H1 (cell line): ENCODE data around the gene RAD54L. TPM values are rescaled to one million over a fixed set of nuclear protein-coding genes. Genes with fewer than 3 reads are reported as not detected.

Experiments used
- CTCF ChIA-PET: fragments of 300-600 bp; sonication (Branson Sonifier 250); formaldehyde crosslinking; loops from one replicate; lab custom pipeline; 2021; ENCODE audit not compliant: partially characterized antibody; lab: Charles Lee
- POLR2A ChIA-PET: fragments of 300-600 bp; sonication (Branson Sonifier 250); formaldehyde crosslinking; loops from one replicate; lab custom pipeline; 2021; ENCODE audit warnings: inconsistent platforms; ENCODE audit not compliant: partially characterized antibody; lab: Charles Lee
- DNase-seq, 2 experiments: peaks; one replicate each; pipeline versions ENCODE4 v3.0.0 to v3.0.0-alpha.2; 2010 to 2022; ENCODE audit warnings: low spot score in 2 of 2, low read depth in 1 of 2, mixed read lengths in 1 of 2
- FAIRE-seq: peaks from 2 replicates; lab custom pipeline; 2011; peaks lifted over from hg19 to GRCh38; lab: Jason Lieb, UNC
- H2AFZ ChIP-seq: 2 replicates; pipeline ENCODE4 v1.8.1; 2012; ENCODE audit warnings: low read length, inconsistent platforms
- H2AK5ac ChIP-seq: 2 replicates; pipeline ENCODE4 v1.6.1; 2013; ENCODE audit warnings: low read depth, low read length
- H2BK120ac ChIP-seq: replicated peaks from 2 replicates; pipeline ENCODE3; 2013; ENCODE audit warnings: low read depth, low read length, inconsistent platforms
- H2BK12ac ChIP-seq: 2 replicates; pipeline ENCODE4 v1.6.1; 2013; ENCODE audit warnings: low read depth, low read length
- H2BK15ac ChIP-seq: 2 replicates; pipeline ENCODE4 v1.6.1; 2013; ENCODE audit warnings: low read length
- H2BK20ac ChIP-seq: 2 replicates; pipeline ENCODE4 v1.6.1; 2013; ENCODE audit warnings: low read length
- H2BK5ac ChIP-seq: 2 replicates; pipeline ENCODE4 v1.6.1; 2013; ENCODE audit warnings: low read depth, low read length
- H3K14ac ChIP-seq: 2 replicates; pipeline ENCODE4 v1.6.1; 2013; ENCODE audit warnings: inconsistent platforms; ENCODE audit not compliant: insufficient read length
- H3K18ac ChIP-seq: 2 replicates; pipeline ENCODE4 v1.6.1; 2013; ENCODE audit warnings: low read length; ENCODE audit errors: extremely low read depth
- H3K23ac ChIP-seq: 2 replicates; pipeline ENCODE4 v1.6.1; 2013; ENCODE audit warnings: inconsistent platforms; ENCODE audit not compliant: insufficient read length
- H3K23me2 ChIP-seq: 2 replicates; pipeline ENCODE4 v1.6.1; 2013; ENCODE audit warnings: low read depth, low read length
- H3K27ac ChIP-seq: 2 replicates; pipeline ENCODE4 v1.6.1; 2011; ENCODE audit warnings: low read depth, low read length, inconsistent platforms
- H3K27me3 ChIP-seq, 4 experiments: replicated peaks in 1 of 4; 1 replicate in 1 of 4; 2 replicates in 3 of 4; pipeline versions ENCODE4 v1.6.1 to v1.8.1; 2011 to 2013; ENCODE audit warnings: low read length in 3 of 4, mild to moderate bottlenecking in 3 of 4, inconsistent platforms in 2 of 4, mixed read lengths in 2 of 4, moderate library complexity in 1 of 4; ENCODE audit not compliant: control insufficient read depth in 3 of 4, insufficient read depth in 3 of 4; ENCODE audit errors: extremely low read depth in 1 of 4
- H3K36me3 ChIP-seq, 4 experiments: 2 replicates each; pipeline versions ENCODE4 v1.6.1 to v1.8.1; 2011 to 2013; ENCODE audit warnings: mild to moderate bottlenecking in 4 of 4, low read length in 3 of 4, moderate library complexity in 2 of 4, control low read depth in 1 of 4, inconsistent platforms in 1 of 4; ENCODE audit not compliant: insufficient read depth in 4 of 4, control insufficient read depth in 2 of 4
- H3K4ac ChIP-seq: replicated peaks from 2 replicates; pipeline ENCODE3; 2013; ENCODE audit warnings: low read length, low read depth, mixed read lengths, inconsistent platforms; ENCODE audit not compliant: insufficient read length
- H3K4me1 ChIP-seq, 4 experiments: replicated peaks in 1 of 4; 1 replicate in 1 of 4; 2 replicates in 3 of 4; pipeline versions ENCODE4 v1.6.1 to v1.8.1; 2011 to 2013; ENCODE audit warnings: low read length in 3 of 4, inconsistent platforms in 2 of 4, mixed read lengths in 1 of 4; ENCODE audit not compliant: insufficient read depth in 4 of 4, control insufficient read depth in 3 of 4
- H3K4me2 ChIP-seq, 2 experiments: 2 replicates each; pipeline versions ENCODE4 v1.6.1 to v1.8.1; 2011 to 2013; ENCODE audit warnings: low read depth in 2 of 2, low read length in 2 of 2, control low read depth in 1 of 2, inconsistent platforms in 1 of 2, mild to moderate bottlenecking in 1 of 2; ENCODE audit not compliant: insufficient read depth in 1 of 2
- H3K4me3 ChIP-seq, 4 experiments: fragments of 200-600, 300-600 bp in 1 of 4; sonication (generic), shearing (Covaris generic), sonication (Bioruptor Twin) in 1 of 4; 2 replicates each; pipeline versions ENCODE4 v1.5.1 to v1.8.1; 2011 to 2016; ENCODE audit warnings: low read length in 4 of 4, low read depth in 3 of 4, control low read depth in 2 of 4, inconsistent platforms in 2 of 4, mild to moderate bottlenecking in 2 of 4, mixed read lengths in 1 of 4, moderate library complexity in 1 of 4; ENCODE audit not compliant: insufficient read depth in 2 of 4; ENCODE audit errors: extremely low read depth in 1 of 4
- H3K56ac ChIP-seq: replicated peaks from 2 replicates; pipeline ENCODE3; 2013; ENCODE audit warnings: low read depth, mild to moderate bottlenecking, mixed read lengths, low read length, inconsistent platforms; ENCODE audit not compliant: insufficient read length
- H3K79me1 ChIP-seq: 2 replicates; pipeline ENCODE4 v1.6.1; 2013; ENCODE audit warnings: low read depth, low read length, control low read depth
- H3K79me2 ChIP-seq, 2 experiments: 2 replicates each; pipeline versions ENCODE4 v1.6.1 to v1.8.1; 2012 to 2013; ENCODE audit warnings: low read length in 2 of 2, mild to moderate bottlenecking in 2 of 2, inconsistent platforms in 1 of 2; ENCODE audit not compliant: insufficient read depth in 2 of 2, control insufficient read depth in 1 of 2
- H3K9ac ChIP-seq, 4 experiments: replicated peaks in 1 of 4; 1 replicate in 1 of 4; 2 replicates in 3 of 4; pipeline versions ENCODE4 v1.6.1 to v1.8.1; 2011 to 2013; ENCODE audit warnings: low read depth in 3 of 4, low read length in 3 of 4, control low read depth in 2 of 4, mild to moderate bottlenecking in 2 of 4, moderate library complexity in 2 of 4, inconsistent platforms in 1 of 4; ENCODE audit errors: extremely low read depth in 1 of 4
- H3K9me3 ChIP-seq, 2 experiments: 2 replicates each; pipeline versions ENCODE4 v1.6.1 to v1.8.1; 2012 to 2013; ENCODE audit warnings: mild to moderate bottlenecking in 2 of 2, moderate library complexity in 2 of 2, control low read depth in 1 of 2, inconsistent platforms in 1 of 2, low read depth in 1 of 2, low read length in 1 of 2, mixed read lengths in 1 of 2; ENCODE audit not compliant: insufficient read depth in 2 of 2
- H4K20me1 ChIP-seq, 2 experiments: replicated peaks in 1 of 2; 2 replicates each; pipeline versions ENCODE3 to v1.8.1; 2011 to 2013; ENCODE audit warnings: inconsistent platforms in 2 of 2, low read length in 2 of 2, mild to moderate bottlenecking in 1 of 2; ENCODE audit not compliant: insufficient read depth in 2 of 2, control insufficient read depth in 1 of 2
- H4K5ac ChIP-seq: 2 replicates; pipeline ENCODE4 v1.6.1; 2013; ENCODE audit warnings: low read length, low read depth, mixed read lengths, inconsistent platforms; ENCODE audit not compliant: insufficient read length
- H4K8ac ChIP-seq: 2 replicates; pipeline ENCODE4 v1.8.0; 2013; ENCODE audit warnings: mild to moderate bottlenecking, moderate library complexity, low read length, inconsistent platforms; ENCODE audit not compliant: insufficient read depth; ENCODE audit errors: extremely low read depth
- H4K91ac ChIP-seq: replicated peaks from 2 replicates; pipeline ENCODE3; 2013; ENCODE audit warnings: low read length, mixed read lengths, inconsistent platforms; ENCODE audit not compliant: insufficient read length
- SIX5 ChIP-seq: IDR thresholded peaks from 2 replicates; pipeline ENCODE4 v1.6.1; 2011; ENCODE audit warnings: mild to moderate bottlenecking, low read depth, low read length
- WGBS, 2 experiments: shearing (Covaris generic) in 1 of 2; methylation state at CpG; one replicate each; pipeline versions ENCODE4 v1.1.6 to v1.1.7; 2013 to 2015; ENCODE audit warnings: low lambda C conversion rate in 2 of 2, mixed read lengths in 2 of 2, inconsistent platforms in 1 of 2, low coverage in 1 of 2, missing lambda C conversion rate in 1 of 2; ENCODE audit not compliant: insufficient replicate concordance in 2 of 2, insufficient coverage in 1 of 2, insufficient read length in 1 of 2; ENCODE audit errors: extremely low coverage in 1 of 2, missing lambda C conversion rate in 1 of 2; 5-methylcytosine and 5-hydroxymethylcytosine counted together
- polyA plus RNA-seq, 7 experiments: library from polyadenylated mRNA; depleted of rRNA in 3 of 7; stranded (reverse) in 5 of 7; unstranded in 2 of 7; fragments of >200 nt in 5 of 7; fragments of 200-250 nt in 2 of 7; gene quantifications; 1 replicate in 5 of 7; 2 replicates in 1 of 7; 4 replicates in 1 of 7; pipeline versions ENCODE4 v1.2.1 to v1.2.3, GENCODE V29; 2011 to 2013; ENCODE audit warnings: missing spikeins in 2 of 7, mixed read lengths in 2 of 7
- total RNA-seq: library from RNA; stranded (reverse); fragmentation: NEBNext Ultra II Directional; extraction: Animal tissue kit (Norgen Biotek cat#: 25700); gene quantifications from 2 replicates; pipeline ENCODE4 v1.2.1, GENCODE V29; 2021

The RAD54L gene
- total and polyA plus RNA-seq, 2 of the 8 experiments (the other 6 are each of a cell fraction or from before 2014, with no cell fraction given): 43.5 to 50.3 TPM

DNA sequence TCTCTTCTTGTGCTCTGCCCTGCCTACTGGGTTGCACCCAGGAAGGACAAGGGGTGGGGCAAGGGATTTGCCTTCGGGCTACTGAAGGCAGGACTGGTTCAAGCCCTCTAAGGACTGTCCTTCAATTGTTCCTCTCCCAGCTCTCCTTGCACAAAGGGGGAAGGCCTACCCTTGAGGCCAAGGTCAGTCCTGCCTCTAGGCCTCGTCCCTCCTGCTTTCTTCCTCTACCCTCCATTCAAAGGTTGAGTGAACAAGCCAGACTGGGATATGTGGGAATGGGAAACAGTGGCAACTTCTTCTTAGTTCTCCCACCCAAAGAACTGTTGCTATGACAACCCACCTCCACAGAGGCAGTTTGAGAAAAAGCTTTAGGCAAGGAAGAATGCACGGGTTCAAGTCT, 41.8 kb upstream of the RAD54L start:
- no peak overlapping the region for H2AK5ac ChIP-seq
- no peak overlapping the region for H3K9ac ChIP-seq
- no peak overlapping the region for H3K4ac ChIP-seq
- ChIA-PET CTCF (interaction anchor here (0.5 to 2.3 kb wide), 3 partner anchors 16 to 236 kb away, joined by 5 to 9 read pairs (median 5); no protein-coding TSS in a partner anchor), POLR2A (interaction anchor here (0.9 to 1.0 kb wide), 2 partner anchors 14 to 16 kb away, joined by 3 read pairs; no protein-coding TSS in a partner anchor)
- no peak overlapping the region for H4K5ac ChIP-seq
- H2BK5ac ChIP-seq: no peak overlapping the region
- FAIRE-seq (no peak), DNase-seq (no peak)
- no peak overlapping the region for H3K4me2 ChIP-seq
- no peak overlapping the region for H3K56ac ChIP-seq
- no peak overlapping the region for H2BK120ac ChIP-seq
- no peak overlapping the region for H3K4me3 ChIP-seq
- H3K79me1 ChIP-seq: no peaks in the 10 kb centered on the region
- H2BK15ac ChIP-seq: no peak overlapping the region
- H3K14ac ChIP-seq: no peak overlapping the region
- no peaks in the 10 kb centered on the region; a peak in 1 of 4 replicates for H3K79me2 ChIP-seq
- no peak overlapping the region for H2AFZ ChIP-seq
- TF ChIP-seq SIX5: no peak
- TF ChIP-seq, all 59 proteins: peak for 0
- no peak overlapping the region for H2BK20ac ChIP-seq
- H3K23ac ChIP-seq: no peak overlapping the region
- no peak overlapping the region for H2BK12ac ChIP-seq
- H3K23me2 ChIP-seq: peaks cover 14% of the 10 kb centered on the region
- peaks cover 0 to 3% (median 1%) of the 10 kb centered on the region in 4 experiments; a peak in 4 of 7 replicates for H3K4me1 ChIP-seq
- no peak overlapping the region for H3K18ac ChIP-seq
- H3K27me3 ChIP-seq: no peaks in the 10 kb centered on the region
- 78% methylated on average over 3 of the region's 3 CpGs; no CpG with 5 or more reads in 1 of the 2 experiments for WGBS, 2 experiments
- no peaks in the 10 kb centered on the region; a peak in 1 of 8 replicates for H3K36me3 ChIP-seq
- H3K27ac ChIP-seq: no peak overlapping the region
- H4K20me1 ChIP-seq: no peaks in the 10 kb centered on the region
- H4K91ac ChIP-seq: no peak overlapping the region
- no peak overlapping the region for H4K8ac ChIP-seq
- no peaks in the 10 kb centered on the region for H3K9me3 ChIP-seq
